GM12878 (cell line): Measurements from ENCODE around the gene TTC22. TPM values are rescaled to one million over a fixed set of nuclear protein-coding genes. Genes with fewer than 3 reads are reported as not detected.

Source experiments
- ATAC-seq: fragments of 200-7000 bp; cut with Tn5 transposase; 3 replicates; pipeline ENCODE4 v1.9.1; 2020; ENCODE audit warnings: mild to moderate bottlenecking, moderate library complexity
- BruUV-seq: library from RNA; stranded (reverse); fragments of 400-500 nt; replicated peaks from 2 replicates; lab custom pipeline; 2021; lab: Mats Ljungman, UMichigan
- CTCF ChIA-PET: fragments of 300-600 bp; sonication (Branson Sonifier 250); formaldehyde crosslinking; extraction: SDS; loops from one replicate; lab custom pipeline; 2021; ENCODE audit warnings: inconsistent platforms; lab: Yijun Ruan, JAX
- POLR2A ChIA-PET: fragments of 350-600 bp; formaldehyde crosslinking; extraction: SDS; loops from one replicate; lab custom pipeline; 2021; ENCODE audit warnings: inconsistent platforms; lab: Charles Lee
- RAD21 ChIA-PET: fragments of 300-600 bp; sonication (Branson Sonifier 250); formaldehyde crosslinking; loops from one replicate; lab custom pipeline; 2023; ENCODE audit warnings: antibody characterized with exemption; ENCODE audit not compliant: unreplicated experiment; lab: Charles Lee
- SMC1A ChIA-PET: fragments of 300-600 bp; sonication (Branson Sonifier 250); formaldehyde crosslinking; loops from one replicate; lab custom pipeline; 2023; ENCODE audit not compliant: unreplicated experiment, uncharacterized antibody; lab: Charles Lee
- DNase-seq: peaks from one replicate; pipeline ENCODE4 v3.0.0-alpha.2; 2011; ENCODE audit warnings: low read depth, low spot score
- FAIRE-seq: peaks from 3 replicates; lab custom pipeline; 2011; peaks lifted over from hg19 to GRCh38; lab: Jason Lieb, UNC
- H2AFZ ChIP-seq: 2 replicates; pipeline ENCODE4 v1.6.0; 2011; ENCODE audit warnings: low read depth, low read length, control low read depth; ENCODE audit not compliant: control insufficient read depth
- H3K27ac ChIP-seq: 2 replicates; pipeline ENCODE4 v1.5.1; 2011; ENCODE audit warnings: control low read depth; ENCODE audit not compliant: control insufficient read depth, insufficient read depth
- H3K27me3 ChIP-seq, 2 experiments: replicated peaks in 1 of 2; 2 replicates each; pipeline versions ENCODE4 v1.6.0 to v1.6.1; 2011; ENCODE audit warnings: low read length in 1 of 2; ENCODE audit not compliant: control insufficient read depth in 2 of 2, insufficient read depth in 2 of 2
- H3K36me3 ChIP-seq, 2 experiments: 2 replicates each; pipeline ENCODE4 v1.5.1; 2011; ENCODE audit warnings: low read length in 1 of 2; ENCODE audit not compliant: control insufficient read depth in 2 of 2, insufficient read depth in 2 of 2
- H3K4me1 ChIP-seq: 2 replicates; pipeline ENCODE4 v1.6.1; 2011; ENCODE audit warnings: mild to moderate bottlenecking, low read length, moderate library complexity, mixed read lengths; ENCODE audit not compliant: control insufficient read depth, insufficient read depth
- H3K4me2 ChIP-seq: 2 replicates; pipeline ENCODE4 v1.6.0; 2011; ENCODE audit warnings: control low read depth; ENCODE audit not compliant: control insufficient read depth, insufficient read depth
- H3K4me3 ChIP-seq: fragments of 200-600 bp; sonication (generic); 2 replicates; pipeline ENCODE4 v1.5.1; 2016
- H3K79me2 ChIP-seq: 2 replicates; pipeline ENCODE4 v1.6.0; 2011; ENCODE audit warnings: low read length; ENCODE audit not compliant: control insufficient read depth, insufficient read depth
- H3K9ac ChIP-seq: 2 replicates; pipeline ENCODE4 v1.8.0; 2011; ENCODE audit warnings: low read length, control low read depth, mixed read lengths; ENCODE audit not compliant: control insufficient read depth, insufficient read depth
- H3K9me3 ChIP-seq: replicated peaks from 3 replicates; pipeline ENCODE4 v1.5.1; 2011; ENCODE audit warnings: mild to moderate bottlenecking, low read length; ENCODE audit not compliant: control insufficient read depth, insufficient read depth
- H4K20me1 ChIP-seq: 2 replicates; pipeline ENCODE4 v1.6.0; 2011; ENCODE audit not compliant: control insufficient read depth, insufficient read depth
- ATF2 ChIP-seq: IDR thresholded peaks from 2 replicates; pipeline ENCODE4 v1.6.1; 2012; ENCODE audit warnings: low read length, inconsistent platforms
- E2F4 ChIP-seq: IDR thresholded peaks from 2 replicates; pipeline ENCODE4 v1.6.1; 2012; ENCODE audit warnings: low read depth, low read length, improper control_type of control experiment
- KAT2A ChIP-seq: conservative IDR thresholded peaks from 2 replicates; pipeline ENCODE4 v1.6.1; 2011; ENCODE audit warnings: low read depth, low read length; ENCODE audit not compliant: control insufficient read depth
- LARP7 ChIP-seq: fragments of 450-650 bp; IDR thresholded peaks from 2 replicates; pipeline ENCODE4 v1.6.1; 2017; ENCODE audit warnings: mild to moderate bottlenecking
- MEF2B ChIP-seq: fragments of 450-650 bp; IDR thresholded peaks from 2 replicates; pipeline ENCODE4 v1.6.1; 2018; ENCODE audit warnings: mild to moderate bottlenecking, moderate library complexity; ENCODE audit not compliant: partially characterized antibody, poor library complexity, severe bottlenecking
- MYC ChIP-seq: IDR thresholded peaks from 2 replicates; pipeline ENCODE4 v1.6.1; 2011; ENCODE audit warnings: mild to moderate bottlenecking, low read length, moderate library complexity, inconsistent platforms; ENCODE audit not compliant: insufficient read depth, insufficient replicate concordance, insufficient read length, severe bottlenecking
- PAX5 ChIP-seq: IDR thresholded peaks from 2 replicates; pipeline ENCODE4 v1.6.1; 2011; ENCODE audit warnings: low read depth, low read length, borderline replicate concordance
- PAX8 ChIP-seq: fragments of 450-650 bp; IDR thresholded peaks from 2 replicates; pipeline ENCODE4 v1.6.1; 2017; ENCODE audit warnings: mild to moderate bottlenecking, moderate library complexity
- TCF12 ChIP-seq: IDR thresholded peaks from 2 replicates; pipeline ENCODE4 v1.6.1; 2011; ENCODE audit warnings: low read depth, mild to moderate bottlenecking, low read length
- WGBS: methylation state at CpG from one replicate; pipeline ENCODE4 v1.1.6; 2016; ENCODE audit warnings: low lambda C conversion rate; ENCODE audit not compliant: insufficient replicate concordance, insufficient coverage; ENCODE audit errors: missing lambda C conversion rate; 5-methylcytosine and 5-hydroxymethylcytosine counted together
- in situ Hi-C: fragments of 300-500 bp; cut with MboI; formaldehyde crosslinking; loops from 9 replicates; pipeline ENCODE4 v1.14.3; 2018; ENCODE audit warnings: mixed read lengths
- intact Hi-C: fragments of 100-400 bp; cut with micrococcal nuclease; formaldehyde crosslinking; loops from one replicate; pipeline ENCODE4 v1.14.2; 2022; ENCODE audit not compliant: unreplicated experiment
- polyA plus RNA-seq, 11 experiments: library from polyadenylated mRNA; depleted of rRNA in 4 of 11; unstranded in 6 of 11; stranded (reverse) in 5 of 11; fragments of >200 nt; fragmentation: Nextera tagmentation in 4 of 11; fragmentation: Illumina TruSeq in 1 of 11; extraction: Ambion mirVana in 4 of 11; extraction: Trizol in 1 of 11; gene quantifications; 1 replicate in 1 of 11; 2 replicates in 10 of 11; pipeline versions ENCODE4 v1.2.1 to v1.2.3, GENCODE V29; 2011 to 2016; ENCODE audit warnings: inconsistent platforms in 2 of 11, missing spikeins in 2 of 11, low read depth in 1 of 11
- total RNA-seq, 4 experiments: library from RNA; depleted of rRNA in 3 of 4; stranded (reverse); fragments of >200 nt in 3 of 4; fragmentation: Illumina TruSeq in 1 of 4; extraction: Trizol in 1 of 4; gene quantifications; 2 replicates each; pipeline versions ENCODE4 v1.2.1 to v1.2.3, GENCODE V29; 2013 to 2021
- TF ChIP-seq, protein P1 (sequence below): IDR thresholded peaks from 2 replicates; pipeline ENCODE4 v1.6.1; 2011; ENCODE audit warnings: borderline replicate concordance, low read depth, mild to moderate bottlenecking, moderate library complexity, mixed read lengths, low read length; ENCODE audit not compliant: insufficient read depth; ENCODE audit errors: extremely low read length

TTC22 gene
- total and polyA plus RNA-seq, 10 of the 15 experiments (the other 5 are each of a cell fraction or from before 2014, with no cell fraction given) = 0.64 to 5.1 (median 1.9) TPM

- BruUV-seq = no TSS peak
These were observed 48.3 kb upstream of the TTC22 start for GRCh38 chr1:54849219-54850068.

More at GRCh38 chr1:54849219-54850068, 48.3 kb upstream of the TTC22 start:
- H2AFZ ChIP-seq = no peak overlapping the region
- H3K9ac ChIP-seq = no peak overlapping the region
- SMC1A ChIA-PET = no interaction called here
- no peaks in the 10 kb centered on the region for H3K27me3 ChIP-seq
- intact Hi-C loops = no loop called here
- no peak for FAIRE-seq
- in situ Hi-C loops = no loop called here
- TF ChIP-seq MYC = no peak
- no peak for TF ChIP-seq PAX5
- no peak for TF ChIP-seq PAX8
- TF ChIP-seq E2F4 = no peak
- TF ChIP-seq, protein P1, sequence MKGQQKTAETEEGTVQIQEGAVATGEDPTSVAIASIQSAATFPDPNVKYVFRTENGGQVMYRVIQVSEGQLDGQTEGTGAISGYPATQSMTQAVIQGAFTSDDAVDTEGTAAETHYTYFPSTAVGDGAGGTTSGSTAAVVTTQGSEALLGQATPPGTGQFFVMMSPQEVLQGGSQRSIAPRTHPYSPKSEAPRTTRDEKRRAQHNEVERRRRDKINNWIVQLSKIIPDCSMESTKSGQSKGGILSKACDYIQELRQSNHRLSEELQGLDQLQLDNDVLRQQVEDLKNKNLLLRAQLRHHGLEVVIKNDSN = no peak
- no peak for TF ChIP-seq MEF2B
- TF ChIP-seq ATF2 = no peak
- no peak for TF ChIP-seq KAT2A
- no peak for TF ChIP-seq TCF12
- no peak for TF ChIP-seq LARP7
- no peaks in the 10 kb centered on the region for H3K4me1 ChIP-seq
- H3K36me3 ChIP-seq = peaks cover 30 to 46% of the 10 kb centered on the region in 2 experiments
- no peaks in the 10 kb centered on the region for H3K79me2 ChIP-seq
- no peak overlapping the region for H3K27ac ChIP-seq
- DNase-seq = no peak
- POLR2A ChIA-PET = no interaction called here
- no peaks in the 10 kb centered on the region for H3K9me3 ChIP-seq
- RAD21 ChIA-PET = no interaction called here
- ATAC-seq = no peak
- 100% methylated on average over 6 of the region's 6 CpGs for WGBS
- CTCF ChIA-PET = no interaction called here
- H3K4me3 ChIP-seq = no peak overlapping the region
- H4K20me1 ChIP-seq = no peaks in the 10 kb centered on the region
- no peak overlapping the region for H3K4me2 ChIP-seq
